ENCODE data around the gene KCNIP1.

KCNIP1 gene

GRCh38 chr5:170630711-170631141, 126.9 kb downstream of the KCNIP1 start:
- no peaks in the 10 kb centered on the region for H3K36me3 ChIP-seq
- H3K27me3 ChIP-seq = peaks cover 13% of the 10 kb centered on the region; the same call in 1 of the 2 replicates
- DNase-seq = no peak
- H3K4me3 ChIP-seq (ENCODE audit: low read depth, low read length) = no peak overlapping the region
- H3K9me3 ChIP-seq = no peaks in the 10 kb centered on the region
- TF ChIP-seq, protein P1, sequence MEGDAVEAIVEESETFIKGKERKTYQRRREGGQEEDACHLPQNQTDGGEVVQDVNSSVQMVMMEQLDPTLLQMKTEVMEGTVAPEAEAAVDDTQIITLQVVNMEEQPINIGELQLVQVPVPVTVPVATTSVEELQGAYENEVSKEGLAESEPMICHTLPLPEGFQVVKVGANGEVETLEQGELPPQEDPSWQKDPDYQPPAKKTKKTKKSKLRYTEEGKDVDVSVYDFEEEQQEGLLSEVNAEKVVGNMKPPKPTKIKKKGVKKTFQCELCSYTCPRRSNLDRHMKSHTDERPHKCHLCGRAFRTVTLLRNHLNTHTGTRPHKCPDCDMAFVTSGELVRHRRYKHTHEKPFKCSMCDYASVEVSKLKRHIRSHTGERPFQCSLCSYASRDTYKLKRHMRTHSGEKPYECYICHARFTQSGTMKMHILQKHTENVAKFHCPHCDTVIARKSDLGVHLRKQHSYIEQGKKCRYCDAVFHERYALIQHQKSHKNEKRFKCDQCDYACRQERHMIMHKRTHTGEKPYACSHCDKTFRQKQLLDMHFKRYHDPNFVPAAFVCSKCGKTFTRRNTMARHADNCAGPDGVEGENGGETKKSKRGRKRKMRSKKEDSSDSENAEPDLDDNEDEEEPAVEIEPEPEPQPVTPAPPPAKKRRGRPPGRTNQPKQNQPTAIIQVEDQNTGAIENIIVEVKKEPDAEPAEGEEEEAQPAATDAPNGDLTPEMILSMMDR (IDR thresholded peaks at IDR 0.05; ENCODE audit: low read depth, low read length) = no peak
- H3K4me1 ChIP-seq = no peaks in the 10 kb centered on the region

- peaks cover 13% of the 10 kb centered on the region; the same call in 1 of the 2 replicates for H3K27me3 ChIP-seq
- H3K4me1 ChIP-seq = no peaks in the 10 kb centered on the region
- TF ChIP-seq, protein P1 (IDR thresholded peaks at IDR 0.05; ENCODE audit: low read depth, low read length) = peak; percentile 50
- no peaks in the 10 kb centered on the region for H3K36me3 ChIP-seq
- peak; percentile 45 for DNase-seq
- H3K9me3 ChIP-seq = no peaks in the 10 kb centered on the region
- no peak overlapping the region for H3K4me3 ChIP-seq (ENCODE audit: low read depth, low read length)
These were observed 127.8 kb downstream of the KCNIP1 start for GRCh38 chr5:170631466-170632195.

GRCh38 chr5:170632266-170632984, 128.6 kb downstream of the KCNIP1 start:
- Histone ChIP-seq H3K4me1 (no peaks in the 10 kb centered on the region), H3K9me3 (no peaks in the 10 kb centered on the region), H3K27me3 (peaks cover 13% of the 10 kb centered on the region; the same call in 1 of the 2 replicates), H3K4me3 (ENCODE audit: low read depth, low read length) (peak overlapping the region; percentile 54), H3K36me3 (no peaks in the 10 kb centered on the region)
- TF ChIP-seq, protein P1 (IDR thresholded peaks at IDR 0.05; ENCODE audit: low read depth, low read length) = no peak
- DNase-seq = no peak

DNA sequence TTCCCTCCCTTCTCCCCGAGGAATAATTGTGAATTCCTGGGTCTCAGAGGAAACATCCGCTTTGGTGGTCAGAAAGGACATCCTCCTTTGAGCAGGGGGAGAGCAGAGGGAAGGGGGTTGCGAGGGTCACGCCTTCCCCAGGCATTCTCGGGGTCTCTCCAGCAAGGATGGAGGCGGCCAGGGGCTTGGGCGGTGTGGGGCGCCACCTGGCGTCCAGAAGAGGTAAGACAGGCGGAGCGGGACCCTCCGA, 129.1 kb downstream of the KCNIP1 start:
- H3K36me3 ChIP-seq = no peaks in the 10 kb centered on the region
- TF ChIP-seq, protein P1 (IDR thresholded peaks at IDR 0.05; ENCODE audit: low read depth, low read length) = peak; percentile 93
- peak; percentile 71 for DNase-seq
- H3K27me3 ChIP-seq = peaks cover 13% of the 10 kb centered on the region; the same call in 1 of the 2 replicates
- no peaks in the 10 kb centered on the region for H3K9me3 ChIP-seq
- H3K4me1 ChIP-seq = no peaks in the 10 kb centered on the region
- peak overlapping the region; percentile 54 for H3K4me3 ChIP-seq (ENCODE audit: low read depth, low read length)

- peaks cover 13% of the 10 kb centered on the region; the same call in 1 of the 2 replicates for H3K27me3 ChIP-seq
- no peaks in the 10 kb centered on the region for H3K9me3 ChIP-seq
- TF ChIP-seq, protein P1 (IDR thresholded peaks at IDR 0.05; ENCODE audit: low read depth, low read length) = no peak
- DNase-seq = no peak
- H3K36me3 ChIP-seq = no peaks in the 10 kb centered on the region
- H3K4me3 ChIP-seq (ENCODE audit: low read depth, low read length) = peak overlapping the region; percentile 54
- H3K4me1 ChIP-seq = no peaks in the 10 kb centered on the region
These were observed 129.6 kb downstream of the KCNIP1 start for GRCh38 chr5:170633235-170634081.

Data from BE2C (cell line).